T-helper 2 cell (primary cell): Measurements from ENCODE around the gene RIMS4.
"Not testable (repeated sequence)": the region's sequence is repeated elsewhere in the genome, so short reads cannot be mapped to it uniquely, and the experiment has no call there.

Experiments
- DNase-seq, 5 experiments: peaks; one replicate each; pipeline versions ENCODE4 v3.0.0 to v3.0.0-alpha.2; 2012 to 2022

Gene RIMS4

DNA sequence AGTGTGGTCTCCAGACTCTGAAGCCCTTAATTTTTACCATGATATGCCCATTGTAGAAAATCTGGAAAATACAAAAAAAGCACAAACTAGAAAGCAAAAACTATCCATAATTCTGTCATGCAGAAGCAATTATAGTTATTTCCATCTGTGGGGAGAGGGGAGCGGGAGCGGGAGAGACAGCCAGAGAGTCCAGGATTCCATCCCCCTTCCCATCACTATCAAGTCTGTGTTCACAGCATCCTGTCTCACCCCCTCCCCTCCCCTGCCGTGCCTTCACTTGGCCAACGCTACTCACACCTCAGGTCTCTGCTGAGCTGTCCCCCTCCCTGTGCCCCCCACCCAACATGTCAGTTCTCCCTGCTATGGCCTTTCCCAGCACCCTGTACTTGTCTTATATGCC lies 14.5 kb downstream of the RIMS4 start:
- DNase-seq: no peak

DNA sequence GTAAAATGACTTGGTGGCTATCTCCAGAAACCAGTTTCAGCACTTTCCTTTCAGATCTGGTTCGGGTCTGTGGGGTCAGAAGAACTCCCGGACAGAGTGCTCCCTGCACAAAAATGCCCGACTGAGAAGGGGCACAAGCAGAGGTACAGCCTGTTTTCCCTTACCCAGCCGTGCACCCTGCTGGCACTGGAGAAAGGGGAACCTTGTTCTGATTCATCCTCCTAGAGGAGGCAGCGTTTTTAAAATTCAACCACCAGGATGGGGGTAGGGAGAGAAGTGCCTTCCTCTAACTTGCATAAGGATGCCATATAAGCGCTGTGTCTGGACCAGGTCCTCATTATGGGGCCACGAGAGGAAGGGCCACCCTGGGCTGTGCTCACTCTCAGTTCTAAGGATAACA lies 17.6 kb downstream of the RIMS4 start:
- DNase-seq: no peak

DNA sequence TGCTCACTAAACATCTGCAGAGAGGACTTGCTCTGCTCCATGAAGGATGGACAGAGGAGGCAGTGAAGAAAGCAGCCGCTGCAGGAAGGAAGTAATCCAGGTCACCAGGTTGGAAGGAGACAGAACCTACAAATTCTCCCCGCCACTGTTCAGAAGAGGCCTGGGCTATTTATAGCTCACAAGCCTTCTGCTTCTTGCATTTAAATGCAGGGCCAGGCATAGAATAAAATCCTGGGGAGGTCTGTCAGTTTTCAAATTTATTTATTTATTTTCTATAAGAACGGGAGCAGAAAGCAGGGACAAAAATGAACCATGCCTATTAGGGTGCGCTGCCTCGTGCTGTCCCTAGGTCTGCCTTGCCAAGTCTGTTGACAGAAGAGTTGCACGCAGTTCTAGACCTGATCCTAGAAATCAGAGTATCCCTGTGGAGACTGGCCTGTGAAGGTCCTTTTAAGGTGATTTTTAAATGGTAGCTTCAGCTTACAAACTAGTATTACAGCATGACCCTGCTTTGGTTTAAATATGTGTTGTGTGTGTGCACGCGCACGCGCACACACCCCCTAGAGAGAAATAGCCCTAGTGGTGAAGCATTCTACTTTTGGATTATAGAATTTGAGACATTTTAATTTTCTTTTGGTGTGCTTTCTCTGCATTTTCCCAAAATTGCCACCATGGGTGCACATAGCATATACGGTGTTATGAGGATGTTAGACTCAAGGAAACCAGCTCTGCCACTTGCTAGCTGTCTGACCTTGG lies 19.5 kb downstream of the RIMS4 start:
- DNase-seq: no peak

DNA sequence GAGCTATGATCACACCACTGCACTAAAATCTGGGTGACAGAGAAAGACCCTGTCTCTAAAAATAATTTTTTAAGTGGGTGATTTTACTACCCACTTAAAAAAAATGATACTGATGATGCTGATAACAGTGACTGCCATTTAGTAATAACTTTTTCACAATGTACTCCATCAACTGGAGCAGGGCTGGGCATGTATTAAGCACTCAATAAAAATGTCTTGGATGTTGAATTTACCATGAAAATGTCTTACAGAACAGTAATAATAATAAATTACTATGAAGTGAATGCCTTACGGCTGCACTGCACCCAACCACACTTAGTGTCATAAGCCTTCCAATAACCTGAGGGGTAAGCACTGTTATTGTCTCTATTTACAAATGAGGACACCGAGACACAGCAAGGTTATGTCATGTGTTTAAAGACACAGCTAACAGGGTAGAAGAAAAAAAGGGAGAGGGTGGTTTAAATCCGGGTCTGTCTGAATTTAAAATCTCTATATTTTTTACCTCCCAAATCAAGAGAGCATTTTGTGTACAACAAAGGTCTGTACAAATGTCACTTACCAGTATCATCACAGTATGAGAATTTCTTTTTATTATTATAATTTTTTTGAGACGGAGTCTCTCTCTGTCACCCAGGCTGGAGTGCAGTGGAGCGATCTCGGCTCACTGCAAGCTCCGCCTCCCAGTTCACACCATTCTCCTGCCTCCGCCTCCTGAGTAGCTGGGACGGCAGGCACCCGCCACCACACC lies 21.5 kb downstream of the RIMS4 start:
- DNase-seq: no peak

DNA sequence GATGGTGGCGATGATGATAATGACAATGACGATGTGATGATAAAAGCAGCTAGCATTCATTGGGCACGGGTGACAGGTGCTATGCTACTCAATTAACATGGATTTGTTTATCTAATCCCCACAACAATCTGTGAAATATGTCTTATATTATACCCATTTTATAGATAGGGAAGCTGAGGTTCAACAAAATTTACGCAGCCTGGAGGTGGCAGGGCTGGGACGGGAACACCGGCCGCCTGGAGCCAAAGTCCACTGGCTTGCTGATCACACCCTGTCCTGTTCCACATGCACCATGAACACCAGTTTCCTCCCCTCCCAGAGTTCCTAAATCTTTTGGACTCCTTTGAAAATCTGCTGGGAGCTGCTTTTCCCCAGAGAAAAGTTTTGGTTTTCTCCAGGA lies 23.0 kb downstream of the RIMS4 start:
- DNase-seq: no peak

DNA sequence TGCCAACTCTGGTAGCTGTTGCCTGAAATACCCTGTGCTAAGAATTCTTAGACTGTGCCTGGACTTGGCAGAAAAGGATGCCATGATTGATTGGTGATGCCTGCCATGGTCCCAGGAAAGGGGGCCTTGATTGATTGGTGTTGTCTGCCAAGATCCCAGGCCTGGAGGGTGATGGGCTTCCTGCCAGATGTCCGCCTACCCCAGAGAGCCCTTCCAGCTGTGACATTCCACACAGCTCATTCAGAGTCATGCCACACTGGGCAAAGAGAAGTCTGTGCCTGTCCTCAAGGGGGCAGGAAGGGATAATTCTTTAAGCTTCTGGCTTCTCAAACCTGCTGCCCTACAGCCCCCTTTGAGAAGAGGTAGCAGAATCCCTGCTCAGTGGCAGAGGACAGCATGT lies 24.6 kb downstream of the RIMS4 start:
- DNase-seq: no peak

DNA sequence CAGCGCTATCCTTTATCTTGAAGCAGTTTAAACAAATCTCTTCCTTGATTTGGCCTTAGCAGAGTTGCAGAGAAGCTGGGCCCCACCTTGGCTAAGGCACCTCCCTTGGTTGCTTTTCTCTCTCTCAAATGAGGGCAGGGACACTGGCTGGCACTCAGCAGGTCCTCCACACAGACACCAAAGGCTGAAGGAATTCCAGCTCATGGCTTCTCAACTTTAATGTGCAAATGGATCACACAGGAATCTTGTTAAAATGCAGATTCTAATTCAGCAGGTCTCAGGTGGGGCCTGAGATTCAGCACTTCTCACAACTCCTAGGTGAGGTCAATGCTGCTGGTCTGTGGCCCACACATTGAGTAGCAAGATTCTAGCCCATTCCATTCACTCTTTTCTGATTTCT lies 25.7 kb downstream of the RIMS4 start:
- no peak for DNase-seq

DNA sequence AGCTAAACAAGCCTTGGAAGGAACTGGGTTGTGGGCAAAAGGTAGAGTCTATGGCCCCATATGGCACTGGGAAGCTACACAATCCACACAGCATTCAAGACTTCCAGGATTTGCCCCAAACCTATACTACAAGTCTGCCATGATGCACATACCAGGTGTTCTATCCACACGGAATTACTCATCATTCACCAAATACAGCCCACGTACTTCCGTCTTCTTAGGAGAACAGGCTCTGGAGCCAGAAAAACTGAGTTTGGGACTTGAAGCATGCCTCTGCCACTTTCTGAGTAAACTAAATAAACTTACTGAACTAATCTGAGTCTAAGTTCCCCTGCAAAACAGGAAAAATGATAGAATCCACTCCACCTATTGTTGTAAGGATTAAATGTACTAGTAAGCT lies 28.6 kb downstream of the RIMS4 start:
- DNase-seq: no peak

DNA sequence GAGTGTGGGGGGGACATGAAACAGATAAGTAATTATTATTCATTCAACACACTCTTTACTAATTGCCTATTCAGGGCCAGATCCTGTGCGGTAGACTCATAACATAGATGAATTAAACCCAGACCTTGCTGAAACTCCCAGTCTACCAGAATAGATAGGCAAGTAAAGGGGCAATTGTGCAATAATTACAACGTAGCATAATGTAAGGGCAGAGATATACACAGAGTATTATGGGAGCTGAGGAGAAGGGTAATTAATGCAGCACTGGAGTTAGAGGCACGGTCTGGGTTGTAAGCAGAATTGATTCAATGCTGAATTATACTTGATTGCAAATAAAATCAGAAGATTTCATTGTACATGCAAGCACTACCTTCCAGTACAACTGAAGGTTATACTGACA lies 29.2 kb downstream of the RIMS4 start:
- DNase-seq: no peak

DNA sequence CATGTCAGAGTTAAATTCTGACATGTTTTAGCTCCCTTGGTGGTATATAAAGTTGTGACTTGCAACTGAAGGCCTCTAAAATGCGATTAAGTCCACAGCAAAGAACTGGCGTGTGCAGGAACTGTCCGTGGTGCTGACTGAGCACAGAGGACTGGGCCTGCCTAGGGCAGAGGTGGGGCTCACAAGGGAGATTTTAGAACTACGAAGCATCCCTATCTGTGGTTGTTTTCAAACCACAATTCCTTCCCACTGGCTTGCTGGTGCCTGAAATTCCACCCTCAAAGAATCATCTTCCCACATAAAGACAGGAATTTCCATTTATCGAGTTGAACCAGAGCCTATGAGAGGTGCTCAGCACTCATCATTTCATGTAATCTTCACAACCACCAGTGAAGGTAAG lies 30.1 kb downstream of the RIMS4 start:
- peak in 1 of 5 experiments; percentile 52 for DNase-seq

DNA sequence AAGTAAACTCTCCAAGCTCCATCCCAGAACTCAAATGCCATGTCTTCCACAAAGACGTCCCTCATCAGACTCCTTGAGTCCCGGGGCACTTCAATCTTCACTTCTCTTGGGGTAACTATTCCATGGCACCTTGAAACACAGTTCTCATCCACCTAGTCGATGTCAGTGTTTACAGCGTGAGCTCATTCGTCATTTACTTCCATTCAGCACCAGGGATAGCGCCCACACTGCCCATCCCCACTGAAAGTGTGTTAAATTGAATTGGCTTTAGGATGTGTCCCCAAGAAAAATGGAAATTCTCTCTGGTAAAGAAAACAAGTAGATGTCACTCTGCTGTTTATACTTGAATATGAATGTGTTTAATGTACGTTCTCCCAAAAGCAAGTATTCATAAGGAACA lies 33.4 kb downstream of the RIMS4 start:
- DNase-seq: peak in 1 of 5 experiments; percentile 12

DNA sequence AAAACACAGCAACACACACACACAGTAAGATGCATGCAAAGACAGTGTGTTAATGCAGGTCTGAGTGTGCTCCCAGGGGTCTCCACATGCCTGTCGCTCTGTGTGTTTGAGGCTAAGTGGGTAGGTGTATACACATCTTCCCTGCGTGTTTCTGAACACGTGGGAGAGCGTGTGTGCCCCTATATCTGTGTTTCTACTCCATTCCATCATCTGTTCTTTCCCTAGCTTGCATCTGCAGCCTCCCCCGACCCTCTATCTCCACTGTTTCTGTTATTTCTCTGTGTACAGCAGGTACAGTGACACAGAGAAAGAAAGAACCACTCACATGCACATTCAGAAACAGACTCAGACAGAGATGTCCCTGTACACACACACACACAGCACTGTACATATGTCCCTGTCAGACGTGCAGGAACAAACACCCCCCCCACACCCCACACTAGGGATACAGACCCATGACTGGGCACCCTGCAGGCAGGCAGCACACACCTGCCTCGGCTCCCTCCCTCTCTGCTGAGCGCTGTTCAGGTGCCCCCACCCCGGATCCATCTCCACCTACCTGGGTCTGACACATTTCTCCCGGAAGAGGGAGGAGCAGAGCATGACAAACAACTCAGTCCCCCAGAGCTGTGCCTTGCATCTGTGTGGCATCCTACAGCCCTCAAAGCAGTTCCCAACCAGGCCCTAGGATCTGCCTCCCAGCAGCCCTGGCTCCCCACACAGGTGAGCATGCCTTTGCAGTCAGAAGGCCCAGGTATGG lies 37.1 kb downstream of the RIMS4 start:
- no peak for DNase-seq

DNA sequence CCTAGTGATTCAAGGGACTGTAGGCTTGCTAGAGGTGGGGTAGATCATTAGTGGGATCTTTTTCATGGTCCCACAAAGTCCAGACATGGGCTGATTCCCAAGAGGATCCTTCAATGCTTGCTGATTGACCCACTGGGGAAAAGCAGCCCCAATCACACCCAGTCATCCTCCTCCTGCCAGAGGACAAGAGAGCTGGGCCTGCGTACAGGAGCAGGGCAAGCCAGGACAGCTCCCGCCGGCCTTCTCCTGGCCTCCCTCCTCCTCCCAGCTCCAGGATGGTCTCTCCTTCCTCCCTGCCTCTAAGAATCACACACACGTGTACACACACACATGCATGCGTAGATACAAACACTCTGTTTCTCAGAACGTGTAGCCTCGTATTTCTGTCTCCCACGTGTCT lies 37.7 kb downstream of the RIMS4 start:
- no peak for DNase-seq

DNA sequence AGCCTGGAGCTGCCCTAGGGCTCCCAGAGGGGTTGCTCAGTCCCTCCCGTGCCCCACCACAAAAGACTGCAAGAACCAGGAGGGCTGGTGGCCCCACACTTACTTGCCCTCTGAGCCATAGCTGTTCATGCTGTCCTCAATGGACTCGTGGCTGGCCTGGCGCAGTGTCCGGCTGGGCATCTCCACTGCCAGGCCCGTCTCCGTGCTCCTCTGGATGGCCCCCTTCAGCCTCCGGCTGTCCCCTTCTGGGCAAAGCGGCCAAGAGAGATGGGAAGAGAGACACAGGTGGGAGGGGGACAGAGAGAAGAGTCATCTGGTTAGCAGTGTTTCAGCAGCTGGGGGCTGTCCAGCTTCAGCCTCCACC lies 39.2 kb downstream of the RIMS4 start:
- DNase-seq: no peak

DNA sequence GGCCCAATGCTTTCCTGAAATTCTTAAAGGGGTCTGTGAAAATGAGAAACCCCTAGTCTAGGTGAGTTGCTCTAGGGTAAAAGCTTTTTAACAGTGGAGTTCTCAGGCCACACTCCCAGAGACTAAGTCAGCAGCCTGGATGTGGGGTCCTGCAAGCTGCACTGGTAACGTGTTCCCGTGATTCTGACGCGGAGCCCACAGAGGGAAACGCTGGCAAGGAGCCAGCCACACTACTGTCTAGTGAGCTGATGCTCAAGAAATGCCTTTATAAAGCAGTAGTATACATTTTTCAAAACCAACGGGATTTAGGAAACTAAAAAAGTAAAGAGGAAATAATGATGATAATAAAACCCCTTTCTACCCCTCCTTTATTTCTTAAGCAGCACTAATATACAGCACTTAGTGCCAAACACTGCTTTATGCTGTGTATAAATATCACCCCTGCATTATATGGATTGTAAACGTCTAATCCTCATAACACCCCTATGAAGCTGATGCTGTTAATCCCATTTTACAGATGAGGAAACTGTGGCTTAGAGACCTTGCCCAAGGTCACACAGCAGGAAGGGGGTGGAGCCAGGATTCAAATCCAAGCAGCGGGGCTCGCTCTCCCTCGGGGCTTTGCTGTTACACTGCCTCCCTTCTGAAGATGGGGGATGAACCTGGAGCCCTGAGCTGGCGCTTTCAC lies 39.7 kb downstream of the RIMS4 start:
- DNase-seq: no peak

DNA sequence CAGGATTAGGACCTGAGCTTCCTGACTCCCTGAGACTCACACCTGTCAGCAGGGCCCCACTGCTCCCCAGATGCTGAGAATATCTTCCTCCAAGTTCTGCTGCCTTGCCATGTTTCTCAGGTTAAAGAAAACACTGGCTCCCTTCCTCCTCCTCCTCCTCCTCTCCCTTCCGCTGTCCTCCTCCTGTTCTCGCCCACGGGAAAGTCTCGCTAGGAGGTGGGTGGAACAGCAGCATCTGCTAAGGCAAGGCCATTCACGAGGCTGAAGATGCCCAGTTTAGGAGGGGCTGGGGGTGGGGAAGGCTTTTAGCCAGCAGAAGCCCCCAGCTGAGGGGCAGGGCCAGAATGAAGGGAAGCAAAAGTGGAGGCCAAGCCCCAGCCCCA lies 40.9 kb downstream of the RIMS4 start:
- no peak for DNase-seq

DNA sequence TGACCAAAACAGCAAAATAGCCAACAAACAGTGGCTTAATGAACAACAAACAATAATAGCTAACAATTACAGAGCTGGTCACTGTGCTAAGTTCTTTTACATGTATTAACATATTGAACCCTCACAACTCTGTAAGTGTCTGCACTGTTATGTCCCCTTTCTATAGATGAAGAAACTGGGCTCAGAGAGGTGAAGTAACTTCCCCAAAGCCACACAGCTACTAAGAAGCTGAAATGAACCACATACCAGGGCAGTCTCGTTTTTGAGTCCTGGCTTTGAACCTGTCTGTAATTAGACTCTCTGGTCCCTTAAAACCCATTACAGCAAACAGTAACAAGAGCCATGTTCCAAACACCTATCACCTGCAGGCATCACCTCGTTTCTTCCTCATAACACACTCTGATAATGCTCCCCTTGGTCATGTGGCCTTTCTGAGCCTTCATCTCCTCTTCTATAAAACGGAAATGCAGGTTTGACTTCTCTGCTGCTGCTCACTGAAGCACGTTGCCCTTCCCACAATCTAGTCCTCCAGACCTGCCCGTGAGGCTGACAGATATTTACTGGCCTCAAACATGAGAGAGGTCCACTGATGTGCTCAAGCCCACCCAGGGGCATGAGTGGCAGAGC lies 41.4 kb downstream of the RIMS4 start:
- no peak for DNase-seq

DNA sequence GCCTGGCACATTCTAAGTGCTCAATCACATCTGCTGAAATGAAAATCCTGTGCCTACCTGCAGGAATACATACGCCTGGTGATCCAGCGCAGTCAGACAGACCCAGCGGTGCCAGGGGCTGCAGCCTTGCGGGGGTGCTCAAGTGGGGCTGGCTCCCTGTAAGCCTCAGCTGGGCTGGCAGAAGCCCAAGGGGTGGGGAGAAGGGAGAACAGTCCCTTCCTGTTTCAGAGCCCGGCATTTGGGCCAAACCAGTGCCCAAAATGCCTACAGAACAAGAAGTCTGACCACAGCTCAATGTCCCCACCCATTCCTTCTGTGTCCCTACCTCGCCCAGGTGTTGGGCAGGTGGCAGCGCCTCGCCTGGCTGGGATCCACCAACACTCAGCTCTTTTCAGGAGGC lies 42.1 kb downstream of the RIMS4 start:
- no peak for DNase-seq

DNA sequence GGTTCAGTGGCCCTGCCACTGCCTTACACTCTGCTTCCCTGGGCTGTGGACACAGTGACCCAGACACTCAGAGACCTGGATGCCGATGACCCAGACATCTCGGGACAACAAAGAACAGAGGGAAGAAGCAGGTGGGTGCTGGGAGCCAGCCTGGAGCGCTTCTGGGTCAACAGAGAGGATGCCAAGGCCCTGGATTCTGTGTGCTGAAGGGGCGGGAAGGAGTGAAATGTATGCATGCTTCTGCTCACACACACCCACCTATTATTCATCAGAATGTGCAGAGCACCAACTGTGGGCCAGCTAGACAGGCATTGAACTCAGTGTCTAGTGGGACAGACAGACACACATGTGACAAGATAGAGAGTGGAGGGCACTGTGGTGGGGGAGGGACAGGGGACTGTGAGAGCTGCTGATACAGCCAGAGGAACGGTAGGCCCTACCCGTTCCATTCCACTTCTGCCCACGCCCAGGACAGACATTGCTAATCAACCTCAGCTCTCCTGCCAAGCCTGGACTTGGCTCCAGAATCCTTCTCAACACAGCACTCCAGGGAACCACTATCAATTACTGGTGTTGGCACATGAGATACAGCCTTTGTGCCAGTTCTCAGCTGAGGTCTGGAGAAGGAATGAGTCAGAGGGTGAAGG lies 44.5 kb downstream of the RIMS4 start:
- no peak for DNase-seq

DNA sequence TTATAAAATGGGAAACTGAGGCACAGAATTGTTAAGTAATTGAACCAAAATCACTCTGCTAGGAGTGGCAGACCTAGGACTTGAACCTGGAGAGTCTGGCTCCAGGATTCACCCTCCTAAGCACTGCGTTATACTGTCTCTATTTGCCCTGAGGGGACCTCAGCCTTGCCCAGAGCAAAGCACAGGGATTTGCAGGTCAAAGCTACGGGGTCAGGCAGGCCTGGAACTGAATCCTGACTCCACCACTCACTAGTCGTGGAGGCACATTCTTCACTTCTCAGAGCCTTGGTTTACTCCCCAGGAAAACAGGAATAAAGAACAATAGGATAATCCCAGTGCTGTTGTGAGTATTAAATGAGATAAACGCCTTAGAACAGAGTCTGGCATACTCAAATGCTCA lies 45.3 kb downstream of the RIMS4 start:
- no peak for DNase-seq

DNA sequence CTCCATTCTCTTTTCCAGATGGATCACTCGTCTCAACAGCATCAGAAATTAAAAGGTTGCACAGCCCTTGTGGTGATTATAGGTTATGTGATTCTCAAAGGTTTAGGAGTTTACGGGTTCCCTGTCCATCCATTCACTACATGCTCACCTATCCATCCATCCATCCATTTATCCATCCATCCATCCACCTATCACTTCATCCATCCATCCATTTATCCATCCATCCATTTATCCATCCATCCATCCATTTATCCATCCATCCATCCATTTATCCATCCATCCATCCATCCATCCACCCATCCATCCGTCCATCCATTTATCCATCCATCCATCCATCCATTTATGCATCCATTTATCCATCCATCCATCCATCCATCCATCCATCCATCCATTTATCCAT lies 46.5 kb downstream of the RIMS4 start:
- not testable (repeated sequence) for DNase-seq

DNA sequence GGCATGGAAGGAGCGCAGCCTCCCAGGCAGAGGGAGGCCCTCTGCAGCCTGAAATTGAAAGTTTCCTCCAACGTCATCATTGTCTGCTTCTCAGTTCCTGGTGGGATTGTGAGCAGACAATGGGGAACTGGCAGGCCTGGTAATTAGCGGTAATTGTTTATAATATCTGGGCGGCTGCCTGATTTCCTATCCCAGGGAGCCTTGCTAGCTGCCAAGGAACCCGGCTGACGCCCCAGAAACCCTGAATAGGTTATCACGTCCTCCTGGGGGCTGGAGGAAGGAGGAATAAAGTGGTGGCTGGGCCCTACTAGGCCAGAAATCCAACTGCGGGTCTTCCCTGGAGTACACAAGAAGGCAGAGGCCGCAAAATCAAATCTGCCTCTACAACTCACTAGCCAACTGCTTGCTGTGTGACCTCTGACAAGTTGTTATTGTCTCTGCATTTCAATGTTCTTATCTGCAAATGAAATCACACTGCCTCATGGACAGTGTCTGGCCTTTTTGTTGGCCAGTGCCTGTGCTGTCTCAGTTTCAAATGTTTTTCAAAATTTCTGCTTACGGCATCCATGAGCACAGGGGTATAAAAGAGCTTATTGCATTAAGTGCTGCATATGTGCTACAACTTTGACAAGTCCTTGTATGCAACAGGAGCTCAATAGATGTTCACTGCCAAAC lies 47.7 kb downstream of the RIMS4 start:
- DNase-seq: no peak
